Measurements from ENCODE around the gene HOXD10.

- TF ChIP-seq FOXK2 (IDR thresholded peaks at IDR 0.05) (no peak), TIGD3 (CRISPR knock-in tag; IDR thresholded peaks at IDR 0.05; ENCODE audit: borderline replicate concordance) (no peak), ZNF530 (CRISPR knock-in tag; IDR thresholded peaks at IDR 0.05; ENCODE audit: low read depth) (no peak), CHD2 (IDR thresholded peaks at IDR 0.05; ENCODE audit: low read depth, low read length) (no peak), RFX5 (IDR thresholded peaks at IDR 0.05; ENCODE audit: low read depth, low read length) (no peak), CTCF (CRISPR knock-in tag; IDR thresholded peaks at IDR 0.05) (no peak), SP1 (IDR thresholded peaks at IDR 0.05) (no peak), SP1 (CRISPR knock-in tag; IDR thresholded peaks at IDR 0.05) (no peak), NCOA2 (CRISPR knock-in tag; IDR thresholded peaks at IDR 0.05) (no peak), TFAP4 (IDR thresholded peaks at IDR 0.05; ENCODE audit: borderline replicate concordance, low read depth) (no peak), POLR2A (IDR thresholded peaks at IDR 0.05; ENCODE audit: insufficient read depth in 1 of 2, low read depth in 2 of 2, low read length in 2 of 2) (no peak), U2AF2 (IDR thresholded peaks at IDR 0.05; ENCODE audit: low read depth, low read length) (no peak), SMAD1 (CRISPR knock-in tag; IDR thresholded peaks at IDR 0.05; ENCODE audit: borderline replicate concordance, low read depth) (no peak), ZNF614 (CRISPR knock-in tag; IDR thresholded peaks at IDR 0.05; ENCODE audit: borderline replicate concordance) (no peak)
- TF ChIP-seq, protein P1, sequence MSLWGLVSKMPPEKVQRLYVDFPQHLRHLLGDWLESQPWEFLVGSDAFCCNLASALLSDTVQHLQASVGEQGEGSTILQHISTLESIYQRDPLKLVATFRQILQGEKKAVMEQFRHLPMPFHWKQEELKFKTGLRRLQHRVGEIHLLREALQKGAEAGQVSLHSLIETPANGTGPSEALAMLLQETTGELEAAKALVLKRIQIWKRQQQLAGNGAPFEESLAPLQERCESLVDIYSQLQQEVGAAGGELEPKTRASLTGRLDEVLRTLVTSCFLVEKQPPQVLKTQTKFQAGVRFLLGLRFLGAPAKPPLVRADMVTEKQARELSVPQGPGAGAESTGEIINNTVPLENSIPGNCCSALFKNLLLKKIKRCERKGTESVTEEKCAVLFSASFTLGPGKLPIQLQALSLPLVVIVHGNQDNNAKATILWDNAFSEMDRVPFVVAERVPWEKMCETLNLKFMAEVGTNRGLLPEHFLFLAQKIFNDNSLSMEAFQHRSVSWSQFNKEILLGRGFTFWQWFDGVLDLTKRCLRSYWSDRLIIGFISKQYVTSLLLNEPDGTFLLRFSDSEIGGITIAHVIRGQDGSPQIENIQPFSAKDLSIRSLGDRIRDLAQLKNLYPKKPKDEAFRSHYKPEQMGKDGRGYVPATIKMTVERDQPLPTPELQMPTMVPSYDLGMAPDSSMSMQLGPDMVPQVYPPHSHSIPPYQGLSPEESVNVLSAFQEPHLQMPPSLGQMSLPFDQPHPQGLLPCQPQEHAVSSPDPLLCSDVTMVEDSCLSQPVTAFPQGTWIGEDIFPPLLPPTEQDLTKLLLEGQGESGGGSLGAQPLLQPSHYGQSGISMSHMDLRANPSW (CRISPR knock-in tag; IDR thresholded peaks at IDR 0.05; ENCODE audit: borderline replicate concordance), result no peak
Observed at GRCh38 chr2:176156301-176156806, 39.8 kb downstream of the HOXD10 start.

Data from HepG2 (cell line).